Testis (tissue), 3 donors: Measurements from ENCODE around the gene PPP1R14B. TPM values are rescaled to one million over a fixed set of nuclear protein-coding genes. Genes with fewer than 3 reads are reported as not detected.

Experiments
- DNase-seq: peaks from one replicate; pipeline ENCODE4 v3.0.0-alpha.2; 2019
- H3K27ac ChIP-seq, 2 donors: fragments of 200-600 bp; sonication (generic); one replicate each; pipeline ENCODE4 v1.5.1; 2019
- H3K27me3 ChIP-seq: fragments of 200-600 bp; sonication (generic); one replicate; pipeline ENCODE4 v1.5.1; 2019
- H3K36me3 ChIP-seq: fragments of 200-600 bp; sonication (generic); one replicate; pipeline ENCODE4 v1.5.1; 2017; ENCODE audit warnings: low read depth; ENCODE audit errors: missing control alignments
- H3K4me1 ChIP-seq: fragments of 200-600 bp; sonication (generic); one replicate; pipeline ENCODE4 v1.5.1; 2019
- H3K4me3 ChIP-seq, 2 donors: fragments of 200-600 bp; sonication (generic); one replicate each; pipeline ENCODE4 v1.5.1; 2017 to 2019
- H3K9me3 ChIP-seq: fragments of 200-600 bp; sonication (generic); one replicate; pipeline ENCODE4 v1.5.1; 2017
- POLR2A ChIP-seq: fragments of 450-650 bp; IDR thresholded peaks from one replicate; pipeline ENCODE4 v1.6.1; 2017; ENCODE audit warnings: antibody characterized with exemption, mild to moderate bottlenecking, moderate library complexity
- WGBS, 2 donors: methylation state at CpG; one replicate each; pipeline ENCODE4 v1.1.5; 2018; 5-methylcytosine and 5-hydroxymethylcytosine counted together
- intact Hi-C: fragments of 100-400 bp; cut with DNase I; formaldehyde crosslinking; loops from one replicate; pipeline ENCODE4 v1.15.1; 2023; ENCODE audit warnings: low total_unique reads
- polyA plus RNA-seq: library from polyadenylated mRNA; stranded (reverse); fragments of 350-450 nt; fragmentation: Illumina TruSeq; extraction: RNeasy Lipid Tissue Mini Kit (QIAGEN cat#74804); gene quantifications from one replicate; pipeline ENCODE4 v1.2.3, GENCODE V29; 2014; ENCODE audit warnings: low read depth, low replicate concordance; ENCODE audit not compliant: insufficient read depth
- total RNA-seq, 2 donors: library from RNA; depleted of rRNA; stranded (reverse); fragments of >200 nt; gene quantifications; one replicate each; pipeline ENCODE4 v1.2.3, GENCODE V29; 2016
- TF ChIP-seq, protein P1 (sequence below), 3 experiments: fragments of 450-650 bp in 2 of 3; fragments of 200-600 bp in 1 of 3; sonication (generic) in 1 of 3; IDR thresholded peaks; one replicate each; pipeline ENCODE4 v1.5.1; 2016 to 2019; ENCODE audit warnings: antibody characterized with exemption in 3 of 3, mild to moderate bottlenecking in 2 of 3, moderate library complexity in 1 of 3

The PPP1R14B gene
- total and polyA plus RNA-seq, 3 donors from 2014 or later = 53.4 to 72.0 (median 67.3) TPM

- no peak for TF ChIP-seq POLR2A
- TF ChIP-seq, protein P1, sequence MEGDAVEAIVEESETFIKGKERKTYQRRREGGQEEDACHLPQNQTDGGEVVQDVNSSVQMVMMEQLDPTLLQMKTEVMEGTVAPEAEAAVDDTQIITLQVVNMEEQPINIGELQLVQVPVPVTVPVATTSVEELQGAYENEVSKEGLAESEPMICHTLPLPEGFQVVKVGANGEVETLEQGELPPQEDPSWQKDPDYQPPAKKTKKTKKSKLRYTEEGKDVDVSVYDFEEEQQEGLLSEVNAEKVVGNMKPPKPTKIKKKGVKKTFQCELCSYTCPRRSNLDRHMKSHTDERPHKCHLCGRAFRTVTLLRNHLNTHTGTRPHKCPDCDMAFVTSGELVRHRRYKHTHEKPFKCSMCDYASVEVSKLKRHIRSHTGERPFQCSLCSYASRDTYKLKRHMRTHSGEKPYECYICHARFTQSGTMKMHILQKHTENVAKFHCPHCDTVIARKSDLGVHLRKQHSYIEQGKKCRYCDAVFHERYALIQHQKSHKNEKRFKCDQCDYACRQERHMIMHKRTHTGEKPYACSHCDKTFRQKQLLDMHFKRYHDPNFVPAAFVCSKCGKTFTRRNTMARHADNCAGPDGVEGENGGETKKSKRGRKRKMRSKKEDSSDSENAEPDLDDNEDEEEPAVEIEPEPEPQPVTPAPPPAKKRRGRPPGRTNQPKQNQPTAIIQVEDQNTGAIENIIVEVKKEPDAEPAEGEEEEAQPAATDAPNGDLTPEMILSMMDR (IDR thresholded peaks at IDR 0.05) = peak in 1 of 3 experiments; percentile 1
- intact Hi-C loops = no loop called here
- peak within 1 kb of the TSS; percentile 72 to 84 for H3K27ac ChIP-seq
- peak within 1 kb of the TSS; percentile 74 to 75 for H3K4me3 ChIP-seq
- no peaks in the 10 kb centered on the region for H3K9me3 ChIP-seq
- 0 to 1% methylated on average over 25 to 53 of the region's 54 CpGs for WGBS, 2 donors
- peaks cover 39% of the 10 kb centered on the region for H3K4me1 ChIP-seq
- peak; percentile 92 for DNase-seq
- H3K27me3 ChIP-seq = no peaks in the 10 kb centered on the region
- no peaks in the 10 kb centered on the region for H3K36me3 ChIP-seq
These were observed 20.9 kb downstream of the PPP1R14B start, which contains the start of the genes NUDT22 and TRPT1 for GRCh38 chr11:64225608-64226506. Gene NUDT22, plus strand, starts transcription at chr11:64226274. Its CDS starts 379 bp downstream, at chr11:64226653. Gene TRPT1, minus strand, starts transcription at chr11:64226186. Its CDS starts 326 bp downstream, at chr11:64225860.

DNA sequence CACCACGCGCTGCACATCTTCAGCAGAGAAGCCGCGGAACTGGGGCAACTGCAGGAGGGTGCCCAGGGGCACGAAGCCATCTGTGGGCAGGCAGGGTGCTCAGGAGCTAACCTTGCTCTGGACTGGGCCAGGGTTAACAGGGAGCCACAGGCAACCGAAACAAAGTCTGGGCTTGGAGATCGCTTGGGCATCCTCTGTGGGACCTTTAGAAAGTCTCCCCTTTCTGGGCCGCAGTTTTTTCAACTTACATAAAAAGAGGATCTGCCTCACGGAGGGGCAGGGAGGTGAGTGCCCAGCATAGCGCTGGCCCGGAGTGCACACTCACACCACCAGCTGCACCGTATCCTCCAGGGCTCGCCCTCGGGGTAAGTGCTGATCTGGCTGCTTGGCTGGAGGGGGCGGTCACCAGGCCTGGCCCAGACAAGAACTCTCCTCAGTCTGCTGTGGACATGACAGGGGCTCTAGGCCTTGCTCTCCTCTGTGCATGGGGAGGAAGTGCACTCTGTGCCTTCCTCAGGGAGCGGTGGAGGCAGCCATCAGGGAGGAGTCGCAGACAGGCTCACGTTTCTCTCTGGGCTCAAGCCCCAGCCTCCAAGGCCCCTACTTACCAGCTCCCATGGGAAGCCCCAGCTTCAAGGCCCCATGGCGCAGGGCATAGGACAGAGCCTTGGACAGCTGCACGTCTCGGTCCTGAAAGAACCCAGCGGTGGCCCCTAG lies 21.7 kb downstream of the PPP1R14B start:
- no peaks in the 10 kb centered on the region for H3K9me3 ChIP-seq
- 50 to 58% methylated on average over 4 to 22 of the region's 22 CpGs for WGBS, 2 donors
- H3K27ac ChIP-seq = peak overlapping the region; percentile 72 to 84
- no peaks in the 10 kb centered on the region for H3K27me3 ChIP-seq
- TF ChIP-seq, protein P1 (IDR thresholded peaks at IDR 0.05) = no peak
- no peak for TF ChIP-seq POLR2A
- intact Hi-C loops = no loop called here
- H3K4me1 ChIP-seq = peaks cover 38% of the 10 kb centered on the region
- H3K4me3 ChIP-seq = peak overlapping the region; percentile 74 to 75
- no peak for DNase-seq
- no peaks in the 10 kb centered on the region for H3K36me3 ChIP-seq

GRCh38 chr11:64224151-64224890 lies 22.4 kb downstream of the PPP1R14B start:
- peaks cover 32% of the 10 kb centered on the region for H3K4me1 ChIP-seq
- no peaks in the 10 kb centered on the region for H3K9me3 ChIP-seq
- no peaks in the 10 kb centered on the region for H3K27me3 ChIP-seq
- no peak for DNase-seq
- H3K36me3 ChIP-seq = no peaks in the 10 kb centered on the region
- H3K27ac ChIP-seq = no peak overlapping the region
- intact Hi-C loops = no loop called here
- TF ChIP-seq, protein P1 (IDR thresholded peaks at IDR 0.05) = no peak
- TF ChIP-seq POLR2A = no peak
- 80 to 91% methylated on average over 8 to 17 of the region's 17 CpGs for WGBS, 2 donors
- no peak overlapping the region for H3K4me3 ChIP-seq

DNA sequence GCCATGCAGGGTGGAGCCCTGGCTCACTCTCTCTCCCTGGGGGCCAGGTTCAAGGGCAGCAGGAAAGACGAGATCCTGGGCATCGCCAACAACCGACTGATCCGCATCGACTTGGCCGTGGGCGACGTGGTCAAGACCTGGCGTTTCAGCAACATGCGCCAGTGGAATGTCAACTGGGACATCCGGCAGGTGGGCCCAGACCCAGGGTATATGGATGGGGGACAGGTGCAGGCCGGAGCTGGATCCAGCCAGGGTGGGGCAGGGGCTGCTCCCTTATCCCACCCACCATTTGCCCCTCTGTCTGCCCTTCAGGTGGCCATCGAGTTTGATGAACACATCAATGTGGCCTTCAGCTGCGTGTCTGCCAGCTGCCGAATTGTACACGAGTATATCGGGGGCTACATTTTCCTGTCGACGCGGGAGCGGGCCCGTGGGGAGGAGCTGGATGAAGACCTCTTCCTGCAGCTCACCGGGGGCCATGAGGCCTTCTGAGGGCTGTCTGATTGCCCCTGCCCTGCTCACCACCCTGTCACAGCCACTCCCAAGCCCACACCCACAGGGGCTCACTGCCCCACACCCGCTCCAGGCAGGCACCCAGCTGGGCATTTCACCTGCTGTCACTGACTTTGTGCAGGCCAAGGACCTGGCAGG lies 23.6 kb downstream of the PPP1R14B start:
- intact Hi-C loops = no loop called here
- H3K27ac ChIP-seq = no peak overlapping the region
- DNase-seq = no peak
- WGBS, 2 donors = 78 to 80% methylated on average over 13 to 24 of the region's 24 CpGs
- H3K36me3 ChIP-seq = no peaks in the 10 kb centered on the region
- no peak for TF ChIP-seq POLR2A
- no peak overlapping the region for H3K4me3 ChIP-seq
- H3K9me3 ChIP-seq = no peaks in the 10 kb centered on the region
- H3K4me1 ChIP-seq = peaks cover 32% of the 10 kb centered on the region
- no peaks in the 10 kb centered on the region for H3K27me3 ChIP-seq
